Lung microvascular endothelial cell (primary cell): Measurements from ENCODE around the gene MRPL36. TPM values are rescaled to one million over a fixed set of nuclear protein-coding genes. Genes with fewer than 3 reads are reported as not detected.
"Not testable (repeated sequence)": the region's sequence is repeated elsewhere in the genome, so short reads cannot be mapped to it uniquely, and the experiment has no call there.

Source experiments
- DNase-seq, 2 donors: peaks; one replicate each; pipeline versions ENCODE4 v3.0.0 to v3.0.0-alpha.2; 2010; ENCODE audit warnings: low read depth in 2 of 2
- total RNA-seq: library from RNA; depleted of rRNA; stranded (reverse); fragments of >200 nt; gene quantifications from 2 replicates; pipeline ENCODE4 v1.2.1, GENCODE V29; 2014

MRPL36 gene
- total RNA-seq, result 42.1 and 54.2 TPM in 2 replicates

- peak; percentile 95 to 96 for DNase-seq
These were observed at the start of gene MRPL36 for GRCh38 chr5:1799602-1800471. Gene MRPL36 (minus strand): TSS chr5:1799837. CDS start chr5:1798935, 902 bp downstream.

DNA sequence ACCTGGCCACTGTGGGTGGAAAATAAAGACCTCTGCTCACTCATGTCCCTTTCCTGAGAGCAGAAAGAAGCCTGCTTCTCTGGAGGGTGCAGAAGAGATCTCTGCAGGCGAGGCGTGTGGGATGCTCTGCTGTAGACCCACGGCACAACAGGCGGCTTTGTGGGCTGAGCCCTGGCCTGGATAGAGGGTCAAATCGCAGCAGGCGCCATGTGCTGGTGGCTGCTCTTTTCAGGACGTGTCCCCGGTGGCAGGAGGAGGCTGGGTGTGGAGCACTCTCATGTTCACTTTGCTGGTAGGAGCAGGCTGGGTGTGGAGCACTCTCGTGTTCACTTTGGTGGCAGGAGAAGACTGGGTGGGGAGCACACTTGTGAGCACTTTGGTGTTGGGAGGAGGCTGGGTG lies 48.0 kb upstream of the MRPL36 start:
- DNase-seq, result no peak

DNA sequence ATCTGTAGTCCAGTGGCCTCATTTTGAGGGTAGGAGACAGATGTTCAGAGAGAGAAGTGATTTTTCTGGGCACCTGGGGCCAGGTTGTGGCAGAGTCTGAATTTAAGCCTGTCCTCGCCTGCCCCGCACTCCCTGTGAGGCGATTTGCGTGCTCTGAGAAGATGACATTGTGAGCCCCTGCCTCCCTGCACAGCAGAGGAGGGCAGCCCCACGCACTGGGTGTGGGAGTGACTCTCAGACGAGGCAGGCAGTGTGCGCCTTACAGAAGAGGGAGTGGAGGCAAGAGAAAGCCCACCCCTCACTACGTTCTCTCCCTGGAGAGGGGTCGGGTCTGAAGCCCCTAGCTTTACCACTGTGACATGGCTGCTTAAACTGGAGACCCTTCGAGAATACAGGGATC lies 47.4 kb upstream of the MRPL36 start:
- no peak for DNase-seq

DNA sequence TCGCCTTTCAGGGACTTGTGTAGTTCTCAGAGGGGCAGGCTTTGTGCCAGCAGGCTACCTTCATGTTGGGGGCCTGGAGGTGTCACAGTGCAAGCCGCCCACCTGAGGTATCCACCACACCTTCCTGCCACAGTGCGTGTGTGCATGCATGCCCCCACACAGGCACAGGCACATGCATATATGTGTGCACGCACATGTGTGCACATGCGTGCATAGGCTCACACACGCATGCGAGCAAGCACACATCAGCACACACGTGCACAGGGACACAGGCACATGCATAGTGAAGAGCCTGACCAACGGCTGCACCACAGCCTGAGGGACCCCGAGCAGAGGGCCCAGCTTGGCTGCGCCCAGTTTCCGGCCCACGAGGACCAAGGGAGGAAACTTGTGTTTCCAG lies 46.9 kb upstream of the MRPL36 start:
- DNase-seq, result no peak

DNA sequence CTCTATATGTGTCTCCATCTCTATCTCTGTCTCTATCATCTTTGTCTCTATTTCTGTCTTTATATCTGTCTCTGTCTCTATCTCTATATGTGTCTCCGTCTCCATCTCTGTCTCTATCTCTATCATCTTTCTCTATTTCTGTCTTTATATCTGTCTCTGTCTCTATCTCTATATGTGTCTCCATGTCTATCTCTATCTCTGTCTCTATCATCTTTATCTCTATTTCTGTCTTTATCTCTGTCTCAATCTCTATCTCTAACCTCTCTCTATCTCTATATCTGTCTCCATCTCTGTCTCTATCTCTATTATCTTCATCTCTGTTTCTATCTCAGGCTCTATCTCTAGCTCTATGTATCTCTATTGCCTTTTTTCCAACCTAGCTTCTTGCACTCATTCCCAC lies 46.1 kb upstream of the MRPL36 start:
- no peak for DNase-seq

DNA sequence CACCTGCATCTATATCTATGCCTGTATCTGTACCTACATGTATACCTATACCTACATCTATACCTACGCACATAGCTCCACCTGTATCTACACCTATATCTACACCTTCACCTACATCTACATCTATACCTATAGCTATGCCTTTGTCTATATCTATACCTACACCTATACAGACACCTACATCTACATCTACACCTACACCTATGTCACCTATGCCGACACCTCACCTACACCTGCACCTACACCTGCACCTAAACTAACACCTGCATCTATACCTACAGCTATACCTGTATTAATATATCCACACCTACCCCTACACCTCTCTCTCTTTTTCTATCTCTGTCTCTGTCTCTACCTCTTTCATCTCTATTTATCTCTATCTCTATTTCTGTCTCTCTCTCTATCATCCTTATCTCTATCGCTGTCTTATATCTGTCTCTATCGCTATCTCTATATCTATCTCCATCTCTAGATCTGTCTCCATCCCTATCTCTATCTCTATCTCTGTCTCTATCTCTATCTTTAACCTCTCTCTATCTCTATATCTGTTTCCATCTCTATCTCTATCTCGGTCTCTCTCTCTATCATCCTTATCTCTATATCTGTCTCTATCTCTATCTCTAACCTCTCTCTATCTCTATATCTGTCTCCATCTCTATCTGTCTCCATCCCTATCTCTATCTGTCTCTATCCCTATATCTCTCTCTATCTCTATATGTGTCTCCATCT lies 45.2 kb upstream of the MRPL36 start:
- DNase-seq, result no peak

- not testable (repeated sequence) for DNase-seq
These were observed 44.1 kb upstream of the MRPL36 start for GRCh38 chr5:1843761-1844160.

GRCh38 chr5:1842004-1842819 lies 42.6 kb upstream of the MRPL36 start:
- DNase-seq, result no peak

GRCh38 chr5:1840741-1841521 lies 41.3 kb upstream of the MRPL36 start:
- no peak for DNase-seq

- no peak for DNase-seq
These were observed 40.5 kb upstream of the MRPL36 start for GRCh38 chr5:1840071-1840547.

DNA sequence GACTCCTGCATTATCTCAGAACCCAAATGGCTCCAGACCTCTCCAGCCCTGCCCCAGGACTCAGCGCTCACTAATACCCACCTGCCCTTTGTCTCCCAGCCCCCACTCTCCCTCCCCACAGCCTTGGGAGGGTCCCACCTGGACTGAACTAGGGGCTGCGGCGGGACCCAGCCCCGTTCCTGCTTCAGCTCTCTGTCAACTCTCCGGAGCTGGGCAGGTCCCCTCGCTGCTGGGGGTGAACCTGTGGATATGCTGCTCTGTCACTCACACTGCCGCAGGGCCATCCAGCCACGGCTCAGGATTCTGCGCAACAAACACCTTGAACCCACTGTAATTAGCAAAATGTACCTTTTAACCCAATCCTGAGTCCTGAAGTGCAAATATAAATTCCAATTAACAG lies 38.4 kb upstream of the MRPL36 start:
- DNase-seq, result no peak

- no peak for DNase-seq
These were observed 37.5 kb upstream of the MRPL36 start for GRCh38 chr5:1836891-1837880.

- DNase-seq, result no peak
These were observed 36.7 kb upstream of the MRPL36 start for GRCh38 chr5:1836176-1836890.

GRCh38 chr5:1835431-1835830 lies 35.8 kb upstream of the MRPL36 start:
- no peak for DNase-seq

DNA sequence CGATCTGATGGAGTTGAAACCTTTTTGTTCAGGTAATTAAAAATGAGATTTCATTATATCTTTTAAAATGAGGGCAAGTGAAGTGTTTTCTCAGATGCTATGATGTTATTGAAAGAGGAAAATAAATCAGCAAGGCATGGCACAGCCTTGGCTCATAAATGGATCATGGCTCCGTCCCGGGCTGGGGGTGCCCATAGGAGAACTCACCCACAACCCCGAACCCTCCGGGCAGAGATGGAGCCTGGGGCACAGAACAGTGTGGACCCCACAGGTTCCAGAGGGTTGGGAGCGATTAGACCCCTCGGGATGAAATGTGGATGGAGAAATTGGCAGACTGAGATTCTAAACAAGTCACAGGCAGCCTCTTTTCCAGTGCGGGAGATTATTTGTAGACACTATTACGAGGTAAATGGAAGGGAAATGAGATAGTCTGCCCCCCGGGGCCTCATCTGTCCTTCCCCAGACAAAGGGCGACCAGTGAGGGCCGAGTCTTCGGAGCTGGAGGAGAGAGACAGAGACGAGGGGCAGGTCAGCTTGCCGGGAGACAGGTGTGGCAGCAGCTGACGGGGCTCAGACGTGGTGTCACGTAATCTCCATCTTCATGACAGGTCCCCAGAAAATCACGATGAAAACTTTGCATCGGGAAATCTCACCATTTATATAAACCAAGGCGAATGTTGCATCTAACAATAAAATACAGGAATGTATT lies 35.2 kb upstream of the MRPL36 start:
- no peak for DNase-seq

- DNase-seq, result no peak
These were observed 34.5 kb upstream of the MRPL36 start for GRCh38 chr5:1834022-1834551.

- DNase-seq, result no peak
These were observed 33.8 kb upstream of the MRPL36 start for GRCh38 chr5:1833264-1834021.
